NCI-H510A treated with DMSO at 0.1 percent for 48 hours (cell line): ENCODE data around the gene CGREF1.
"Not testable (repeated sequence)": the region's sequence is repeated elsewhere in the genome, so short reads cannot be mapped to it uniquely, and the experiment has no call there.

Source experiments
- DNase-seq: peaks from one replicate; lab custom pipeline; 2025; lab: John Stamatoyannopoulos, UW

Gene CGREF1

DNA sequence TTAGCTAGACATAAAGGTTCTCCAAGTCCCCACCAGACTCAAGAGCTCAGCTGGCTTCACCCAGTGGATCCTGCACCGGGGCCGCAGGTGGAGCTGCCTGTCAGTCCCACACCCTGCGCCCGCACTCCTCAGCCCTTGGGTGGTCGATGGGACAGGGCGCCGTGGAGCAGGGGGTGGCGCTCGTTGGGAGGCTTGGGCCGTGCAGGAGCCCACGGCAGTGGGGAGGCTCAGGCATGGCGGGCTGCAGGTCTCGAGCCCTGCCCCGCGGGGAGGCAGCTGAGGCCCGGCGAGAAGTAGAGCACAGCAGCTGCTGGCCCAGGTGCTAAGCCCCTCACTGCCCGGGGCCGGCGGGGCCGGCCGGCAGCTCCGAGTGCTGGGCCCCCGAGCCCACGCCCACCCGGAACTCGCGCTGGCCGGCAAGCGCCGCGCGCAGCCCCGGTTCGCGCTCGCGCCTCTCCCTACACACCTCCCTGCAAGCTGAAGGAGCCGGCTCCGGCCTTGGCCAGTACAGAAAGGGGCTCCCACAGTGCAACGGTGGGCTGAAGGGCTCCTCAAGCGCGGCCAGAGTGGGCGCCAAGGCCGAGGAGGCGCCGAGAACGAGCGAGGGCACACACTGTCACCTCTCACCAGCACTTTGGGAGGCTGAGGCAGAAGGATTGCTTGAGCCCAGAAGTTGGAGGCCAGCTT, 7.4 kb downstream of the CGREF1 start:
- DNase-seq = not testable (repeated sequence)

DNA sequence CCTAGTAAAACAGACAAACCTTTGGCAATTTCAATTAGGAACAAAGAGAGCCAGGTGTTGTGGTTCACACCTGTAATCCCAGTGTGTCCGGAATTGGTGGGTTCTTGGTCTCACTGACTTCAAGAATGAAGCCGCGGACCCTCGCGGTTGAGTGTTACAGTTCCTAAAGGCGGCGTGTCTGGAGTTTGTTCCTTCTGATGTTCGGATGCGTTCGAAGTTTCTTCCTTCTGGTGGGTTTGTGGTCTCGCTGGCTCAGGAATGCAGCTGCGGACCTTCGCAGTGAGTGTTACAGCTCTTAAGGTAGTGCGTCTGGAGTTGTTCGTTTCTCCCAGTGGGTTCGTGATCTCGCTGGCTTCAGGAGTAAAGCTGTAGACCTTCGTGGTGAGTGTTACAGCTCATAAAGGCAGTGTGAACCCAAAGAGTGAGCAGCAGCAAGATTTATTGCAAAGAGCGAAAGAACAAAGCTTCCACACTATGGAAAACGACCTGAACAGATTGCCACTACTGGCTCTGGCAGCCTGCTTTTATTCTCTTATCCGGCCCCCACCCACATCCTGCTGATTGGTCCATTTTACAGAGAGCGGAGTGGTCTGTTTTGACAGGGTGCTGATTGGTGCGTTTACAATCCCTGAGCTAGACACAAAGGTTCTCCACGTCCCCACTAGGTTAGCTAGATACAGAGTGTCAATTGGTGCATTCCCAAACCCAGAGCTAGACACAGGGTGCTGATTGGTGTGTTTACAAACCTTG, 8.2 kb downstream of the CGREF1 start:
- not testable (repeated sequence) for DNase-seq

DNA sequence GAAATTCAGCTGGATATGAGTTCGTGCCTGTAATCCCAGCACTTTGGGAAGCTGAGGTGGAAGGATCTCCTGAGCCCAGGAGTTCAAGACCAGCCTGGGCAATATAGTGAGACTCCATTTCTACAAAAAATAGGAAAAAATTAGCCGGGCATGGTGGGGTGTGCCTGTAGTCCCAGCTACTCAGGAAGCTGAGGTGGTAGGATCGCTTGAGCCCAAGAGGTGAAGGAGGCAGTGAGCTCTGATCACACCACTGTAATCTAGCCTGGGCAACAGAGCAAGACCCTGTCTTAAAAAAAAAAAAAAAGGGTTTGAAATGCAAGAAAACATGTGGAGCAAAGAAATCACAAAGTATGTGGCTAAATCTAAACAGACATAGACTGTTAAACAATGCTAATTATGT, 9.8 kb downstream of the CGREF1 start:
- no peak for DNase-seq

DNA sequence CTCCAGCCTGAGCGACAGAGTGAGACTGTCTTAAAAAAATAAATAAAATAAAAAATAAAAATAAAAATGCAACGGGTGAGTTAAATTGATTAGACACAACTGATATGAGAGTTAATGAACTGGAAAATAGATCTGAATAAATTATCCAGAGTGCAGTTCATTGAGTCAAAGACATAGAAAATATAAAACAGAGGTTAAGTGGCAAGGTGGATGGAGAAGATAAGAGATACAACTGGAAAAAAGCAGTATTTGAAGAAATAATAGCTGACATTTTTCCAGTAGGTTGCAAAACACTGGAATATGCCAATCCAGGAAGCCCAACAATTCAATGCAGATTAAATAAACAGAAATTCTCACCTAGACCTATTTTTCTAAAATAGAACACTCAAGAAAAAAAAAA, 10.7 kb downstream of the CGREF1 start:
- DNase-seq = no peak

DNA sequence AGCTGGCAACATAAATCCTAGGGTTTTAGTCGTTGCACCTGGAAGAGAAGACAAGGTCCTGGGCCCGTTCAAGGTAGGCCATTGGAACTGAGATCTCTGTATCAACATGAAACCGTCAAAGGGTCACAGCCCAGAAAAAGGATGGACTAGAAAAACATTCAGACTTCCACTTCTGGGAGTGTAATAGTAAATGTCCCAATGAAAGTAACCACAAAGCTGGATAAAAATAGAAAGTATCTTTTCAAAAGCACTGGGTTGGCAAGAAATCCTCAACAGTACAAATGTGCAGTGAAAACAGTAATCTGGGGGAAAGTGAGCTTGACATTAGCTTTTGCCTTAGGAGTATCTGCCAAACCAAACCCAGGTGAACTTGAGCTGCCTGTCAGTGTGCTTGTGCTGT, 12.9 kb downstream of the CGREF1 start:
- DNase-seq = no peak

DNA sequence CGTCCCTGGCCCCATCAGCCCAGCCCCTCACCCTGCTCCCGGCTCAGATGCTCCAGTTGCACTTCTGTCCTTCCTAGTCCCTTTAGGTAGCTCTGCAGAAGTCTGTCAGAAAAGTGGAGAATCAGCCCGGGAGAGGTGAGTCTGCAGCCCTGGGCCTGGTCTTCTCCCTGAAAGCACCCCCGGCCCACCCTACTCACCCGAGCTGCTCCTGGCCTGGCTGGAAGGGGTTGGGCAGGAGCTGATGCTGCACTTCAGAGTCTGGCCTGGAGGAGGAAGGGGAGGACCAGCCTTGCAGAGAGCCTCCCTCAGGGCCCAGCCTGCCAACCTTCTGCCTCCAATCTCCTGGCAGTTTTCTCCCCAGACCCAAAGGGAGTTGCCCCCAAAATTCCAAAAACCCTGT, 16.6 kb downstream of the CGREF1 start:
- no peak for DNase-seq

DNA sequence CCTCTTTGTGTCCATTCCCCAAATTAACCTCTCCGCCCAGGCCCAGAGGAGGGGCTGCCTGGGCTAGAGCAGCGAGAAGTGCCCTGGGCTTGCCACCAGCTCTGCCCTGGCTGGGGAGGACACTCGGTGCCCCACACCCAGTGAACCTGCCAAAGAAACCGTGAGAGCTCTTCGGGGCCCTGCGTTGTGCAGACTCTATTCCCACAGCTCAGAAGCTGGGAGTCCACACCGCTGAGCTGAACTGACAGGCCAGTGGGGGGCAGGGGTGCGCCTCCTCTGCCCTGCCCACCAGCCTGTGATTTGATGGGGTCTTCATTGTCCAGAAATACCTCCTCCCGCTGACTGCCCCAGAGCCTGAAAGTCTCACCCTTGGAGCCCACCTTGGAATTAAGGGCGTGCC, 18.9 kb downstream of the CGREF1 start:
- DNase-seq = no peak

DNA sequence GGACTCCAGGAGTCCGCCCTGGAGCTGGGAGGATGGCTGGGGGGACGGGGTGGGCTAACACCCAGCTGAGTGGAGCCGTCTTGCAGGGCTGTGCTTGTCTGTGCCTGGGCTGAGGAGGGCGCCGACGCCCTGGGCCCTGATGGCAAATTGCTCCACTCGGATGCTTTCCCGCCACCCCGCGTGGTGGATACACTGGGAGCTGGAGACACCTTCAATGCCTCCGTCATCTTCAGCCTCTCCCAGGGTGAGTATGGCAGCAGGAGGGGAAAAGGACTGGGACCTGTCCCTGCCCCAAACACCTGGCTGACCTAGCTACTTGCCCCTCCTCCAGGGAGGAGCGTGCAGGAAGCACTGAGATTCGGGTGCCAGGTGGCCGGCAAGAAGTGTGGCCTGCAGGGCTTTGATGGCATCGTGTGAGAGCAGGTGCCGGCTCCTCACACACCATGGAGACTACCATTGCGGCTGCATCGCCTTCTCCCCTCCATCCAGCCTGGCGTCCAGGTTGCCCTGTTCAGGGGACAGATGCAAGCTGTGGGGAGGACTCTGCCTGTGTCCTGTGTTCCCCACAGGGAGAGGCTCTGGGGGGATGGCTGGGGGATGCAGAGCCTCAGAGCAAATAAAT, 19.5 kb downstream of the CGREF1 start:
- DNase-seq = no peak

DNA sequence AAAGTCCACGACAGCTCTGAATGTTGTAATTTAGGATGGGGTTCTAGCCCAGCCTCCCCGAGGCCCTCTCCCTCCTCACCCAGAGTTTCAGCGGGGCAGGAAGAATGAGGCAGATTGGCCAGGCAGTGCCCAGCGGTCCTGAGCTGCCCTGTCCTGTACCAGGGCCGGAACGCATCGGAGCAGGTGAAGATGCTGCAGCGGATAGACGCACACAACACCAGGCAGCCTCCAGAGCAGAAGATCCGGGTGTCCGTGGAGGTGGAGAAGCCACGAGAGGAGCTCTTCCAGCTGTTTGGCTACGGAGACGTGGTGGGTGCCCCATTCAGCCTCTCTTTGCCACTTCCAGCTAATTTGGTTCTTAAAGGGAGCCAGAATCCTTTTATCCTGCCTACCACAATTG, 21.6 kb downstream of the CGREF1 start:
- DNase-seq = no peak

DNA sequence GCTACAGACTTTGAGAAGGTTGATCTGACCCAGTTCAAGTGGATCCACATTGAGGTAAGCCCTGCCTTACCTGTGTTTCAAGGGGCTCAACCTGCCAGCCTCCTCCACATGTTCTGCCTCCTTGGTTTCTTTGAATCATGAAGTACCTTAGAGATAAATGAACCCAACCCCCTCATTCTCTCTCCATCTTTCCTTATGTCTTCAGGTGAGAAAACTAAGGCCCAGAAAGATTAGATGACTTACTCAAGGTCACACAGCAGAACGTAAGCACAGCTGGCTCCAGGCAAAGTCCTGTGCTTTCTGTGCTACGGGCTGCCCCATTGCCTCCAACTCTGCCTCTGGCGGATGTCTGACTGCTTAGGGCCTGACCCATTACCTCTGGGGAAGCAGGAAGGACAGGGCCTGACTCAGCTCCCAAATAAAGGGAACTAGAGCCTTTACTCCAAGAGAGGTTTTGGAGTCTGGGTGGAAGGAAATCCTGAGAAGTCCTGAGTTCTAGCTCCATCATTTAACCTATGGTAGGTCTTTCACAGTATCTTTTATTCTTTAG, 22.1 kb downstream of the CGREF1 start:
- no peak for DNase-seq

DNA sequence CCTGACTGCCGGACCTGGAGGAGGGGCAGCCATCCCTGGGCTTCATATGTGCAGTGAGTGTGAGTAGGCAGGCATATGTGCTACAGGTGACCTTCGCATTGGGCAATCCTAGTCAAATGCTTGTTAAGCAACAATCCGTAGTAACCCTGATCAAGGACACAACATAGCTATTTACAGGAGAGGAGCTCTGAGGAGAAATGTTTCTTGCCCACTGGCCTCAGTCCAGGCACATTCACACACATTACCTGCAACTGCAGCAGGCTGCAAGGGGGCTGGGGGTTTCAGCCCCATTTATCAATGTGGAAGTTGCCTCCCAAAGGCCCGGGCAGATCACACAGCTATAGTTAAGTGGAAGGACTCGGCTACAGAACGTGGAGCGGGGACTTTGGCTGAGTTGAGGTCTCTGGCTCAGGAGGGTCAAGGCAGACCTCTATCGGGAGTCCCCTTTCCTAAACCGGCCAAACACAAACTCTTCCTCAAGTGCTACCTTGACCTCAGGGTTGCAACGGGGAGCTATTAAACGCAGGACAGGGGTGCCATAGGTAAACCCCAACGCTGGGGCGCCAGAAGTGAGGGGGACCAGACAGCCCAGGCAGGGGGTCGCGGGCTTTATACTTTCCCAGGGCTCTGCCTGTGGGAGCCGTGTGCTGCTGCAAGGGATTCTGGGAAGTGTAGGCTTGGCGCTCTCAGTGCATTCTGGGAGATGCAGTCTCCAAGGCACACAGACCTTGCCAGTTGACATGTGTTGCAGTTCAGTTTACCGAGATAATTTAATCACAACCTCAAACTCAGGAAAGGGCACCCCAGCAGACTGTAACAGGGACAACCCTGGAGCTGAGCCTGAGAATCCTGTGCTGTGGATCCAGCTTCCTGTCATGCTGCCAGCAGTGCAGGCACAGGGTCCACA, 22.9 kb downstream of the CGREF1 start:
- DNase-seq = no peak

DNA sequence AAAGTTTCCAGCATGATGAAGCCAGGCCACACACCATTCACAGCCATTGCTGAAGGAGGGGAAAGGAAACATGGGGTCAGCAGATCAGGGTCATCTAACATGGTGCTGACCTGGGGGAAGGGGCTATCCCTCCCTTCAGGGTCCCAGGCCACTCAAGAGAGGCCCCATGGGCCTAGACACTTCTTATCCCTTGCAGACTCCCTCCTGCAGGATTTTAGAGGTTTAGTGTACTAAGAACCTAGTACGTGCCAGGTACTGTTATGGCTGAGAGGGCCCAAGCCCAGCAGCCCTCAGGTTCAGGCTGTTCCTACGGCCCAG, 23.5 kb downstream of the CGREF1 start:
- no peak for DNase-seq

DNA sequence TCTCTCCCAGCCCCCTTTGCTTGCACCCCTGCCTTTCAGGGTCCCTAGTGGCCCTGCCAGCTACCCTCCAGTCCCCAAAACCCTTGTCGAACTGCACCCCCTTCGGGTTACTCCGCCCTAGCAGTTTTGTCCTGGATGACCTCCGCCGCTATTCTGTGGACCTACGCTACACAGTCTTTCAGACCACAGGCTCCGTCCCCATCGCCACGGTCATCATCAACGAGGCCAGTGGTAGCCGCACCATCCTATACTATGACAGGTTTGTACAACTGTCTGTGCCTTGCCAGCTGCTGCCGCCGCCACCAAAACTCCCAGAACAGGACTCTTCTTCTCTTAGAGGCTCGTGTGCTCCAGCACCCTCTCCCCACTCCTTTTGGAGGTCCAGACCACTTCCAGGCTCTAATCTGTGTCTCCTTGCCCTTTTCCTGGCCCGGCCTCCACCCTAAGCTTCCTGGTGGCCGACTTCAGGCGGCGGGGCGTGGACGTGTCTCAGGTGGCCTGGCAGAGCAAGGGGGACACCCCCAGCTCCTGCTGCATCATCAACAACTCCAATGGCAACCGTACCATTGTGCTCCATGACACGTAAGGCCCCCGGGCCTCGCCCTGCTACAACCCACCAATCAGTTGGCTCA, 24.5 kb downstream of the CGREF1 start:
- no peak for DNase-seq

DNA sequence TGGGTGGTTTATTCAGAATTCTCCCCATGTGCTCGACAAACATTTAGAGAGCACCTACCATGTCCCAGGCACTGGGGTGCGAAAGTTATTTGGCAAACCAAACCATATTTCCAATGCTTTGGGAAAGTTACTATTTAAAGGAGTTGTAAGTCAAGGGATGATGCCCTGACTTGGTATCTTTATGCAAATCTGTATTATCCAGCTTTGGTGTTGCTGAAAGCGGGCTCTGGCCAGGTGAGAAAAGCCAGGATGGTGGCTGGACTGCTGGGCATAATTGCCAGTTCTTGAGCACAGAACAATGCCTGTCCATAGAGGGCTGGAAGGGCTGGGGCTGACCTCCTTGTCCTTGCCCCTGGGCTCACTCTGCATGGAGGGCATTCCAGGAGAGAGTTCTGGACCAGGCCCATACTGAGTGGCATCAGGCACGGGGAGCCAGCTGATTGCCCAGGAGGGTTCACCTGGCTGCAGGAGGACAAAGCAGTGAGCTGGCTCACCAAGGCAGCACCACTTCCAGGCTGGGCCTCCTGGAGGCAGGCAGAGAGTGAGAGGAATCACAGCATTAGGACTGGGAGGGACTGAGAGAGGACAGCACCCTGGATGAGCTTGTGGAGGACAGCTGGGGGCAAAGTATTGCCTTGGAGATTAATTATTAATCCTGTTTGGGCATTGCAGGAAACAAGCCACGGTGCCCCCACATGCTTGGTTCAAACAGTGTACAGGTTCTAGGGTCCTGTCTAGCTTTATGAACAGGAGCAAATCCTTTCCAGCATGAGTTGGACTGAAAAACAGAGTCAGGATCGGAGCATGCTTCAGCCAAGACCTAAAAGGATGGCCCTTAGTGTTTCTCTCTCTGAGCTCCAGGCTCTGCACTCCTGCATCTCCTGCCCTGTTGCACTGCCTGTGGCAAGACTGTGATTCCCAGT, 25.2 kb downstream of the CGREF1 start:
- DNase-seq = no peak

DNA sequence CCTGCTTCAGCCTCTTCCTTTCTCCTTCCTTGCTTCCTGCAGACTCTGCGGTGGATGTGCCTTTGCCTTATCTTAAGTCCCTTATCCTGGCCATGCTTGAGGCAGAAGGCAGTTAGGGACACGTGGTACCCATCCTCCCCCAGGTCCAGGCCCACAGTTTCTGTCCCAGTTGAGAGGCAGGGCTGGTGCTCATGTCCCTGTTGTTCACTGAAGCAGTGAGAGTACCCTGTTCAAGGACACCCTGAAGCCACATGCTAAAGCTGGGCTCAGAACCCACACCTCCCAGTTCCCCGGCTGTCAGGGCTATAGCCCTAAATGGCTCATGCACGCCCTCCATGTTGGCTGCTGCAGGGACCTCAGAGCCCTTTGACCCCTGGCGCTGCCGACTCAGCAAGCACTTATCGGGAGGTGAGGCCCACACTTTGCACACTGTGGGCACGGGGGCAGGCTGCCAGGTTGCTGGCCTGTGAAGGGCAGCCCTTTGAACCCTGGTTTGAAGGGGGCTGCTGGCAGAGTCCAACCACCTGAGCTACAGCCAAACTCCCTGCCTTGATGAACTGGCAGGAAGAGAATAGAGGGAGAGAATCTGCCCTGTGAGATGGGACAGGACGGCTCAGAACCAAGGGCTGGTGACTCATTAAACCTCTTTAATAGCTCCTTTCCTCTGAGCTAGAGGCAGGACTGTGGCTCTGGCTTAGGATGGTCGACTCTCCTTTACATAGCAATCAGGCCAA, 26.1 kb downstream of the CGREF1 start:
- DNase-seq = no peak

DNA sequence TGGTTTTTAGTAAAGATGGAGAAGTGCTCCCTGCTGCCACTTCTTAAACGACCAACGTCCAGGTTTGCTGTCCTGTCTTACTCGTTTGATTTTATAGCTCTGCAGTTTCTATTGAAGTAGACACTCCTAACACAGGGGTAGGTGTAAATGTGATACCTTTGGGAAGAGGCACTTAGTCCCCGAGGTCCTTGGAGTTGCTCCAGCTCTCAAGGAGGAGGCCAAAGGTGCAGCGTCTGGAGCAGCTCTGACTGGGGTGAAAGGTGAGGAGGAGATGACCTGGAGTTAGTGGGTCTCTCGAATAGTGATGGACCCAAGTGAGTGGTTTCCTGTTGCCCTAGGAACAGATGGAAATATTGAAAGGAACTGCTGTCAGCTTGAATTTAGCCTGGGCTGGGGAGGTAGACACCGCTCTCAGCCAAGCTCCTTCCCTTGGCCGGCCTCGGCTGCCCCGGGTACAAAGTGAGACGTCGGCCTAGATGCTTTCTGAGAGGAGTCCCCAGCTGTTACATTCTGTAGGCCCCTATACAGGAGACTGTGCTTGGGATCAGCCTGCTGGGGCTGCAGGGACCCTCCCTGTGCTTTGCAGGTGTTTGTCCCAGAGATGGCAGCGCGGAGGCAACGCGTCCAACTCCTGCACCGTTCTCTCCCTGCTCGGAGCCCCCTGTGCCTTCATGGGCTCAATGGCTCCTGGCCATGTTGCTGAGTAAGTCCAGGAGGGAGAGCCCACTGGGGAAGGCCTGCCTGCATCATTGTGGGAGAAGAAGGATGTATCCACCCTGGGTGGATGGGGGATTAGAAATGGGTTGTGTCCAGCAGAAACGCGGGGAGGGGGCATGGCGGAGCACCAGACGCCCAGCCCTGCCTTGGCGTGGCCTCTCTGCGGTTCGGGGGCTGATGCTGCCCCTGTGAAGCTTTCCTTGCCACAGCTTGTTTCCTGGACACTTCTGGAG, 26.9 kb downstream of the CGREF1 start:
- no peak for DNase-seq

DNA sequence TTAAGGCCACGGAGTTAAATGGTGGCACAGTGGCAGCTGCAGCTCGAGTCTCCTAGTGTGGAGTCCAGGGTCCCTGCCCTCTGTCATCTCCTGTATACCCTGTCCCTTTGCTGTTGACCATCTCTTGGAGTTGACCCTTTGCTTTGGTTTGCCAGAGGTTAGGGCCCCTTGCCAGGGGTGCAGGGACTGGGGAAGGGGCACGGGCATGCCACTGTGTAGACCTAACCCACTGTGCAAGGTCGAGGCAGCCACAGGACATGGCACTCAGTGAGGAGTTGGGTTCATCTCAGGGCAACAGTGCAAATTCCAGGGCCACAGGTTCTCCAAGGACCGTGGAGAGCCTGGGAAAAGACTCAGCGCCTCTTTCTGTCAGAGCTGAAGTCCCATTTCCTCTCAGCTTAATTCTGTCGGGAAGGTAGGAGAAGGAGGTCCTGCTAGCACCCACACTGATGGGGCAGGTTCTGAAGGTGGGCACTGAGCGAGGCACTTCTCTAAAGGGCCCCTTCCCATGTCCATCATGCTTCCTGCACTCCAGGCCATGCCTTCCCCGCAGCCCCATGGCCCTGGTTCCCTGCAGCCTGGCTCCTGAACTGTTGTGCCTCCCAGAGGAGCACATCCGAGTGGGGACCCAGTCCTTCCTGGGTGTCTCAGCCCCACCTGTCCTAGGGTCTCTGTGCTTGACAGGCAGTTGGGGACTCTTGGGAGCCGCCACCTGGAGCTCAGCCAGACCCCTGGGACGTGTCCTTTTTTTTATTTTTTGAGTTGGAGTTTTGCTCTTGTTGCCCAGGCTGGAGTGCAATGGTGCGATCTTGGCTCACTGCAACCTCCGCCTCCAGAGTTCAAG, 29.6 kb downstream of the CGREF1 start:
- DNase-seq = no peak

DNA sequence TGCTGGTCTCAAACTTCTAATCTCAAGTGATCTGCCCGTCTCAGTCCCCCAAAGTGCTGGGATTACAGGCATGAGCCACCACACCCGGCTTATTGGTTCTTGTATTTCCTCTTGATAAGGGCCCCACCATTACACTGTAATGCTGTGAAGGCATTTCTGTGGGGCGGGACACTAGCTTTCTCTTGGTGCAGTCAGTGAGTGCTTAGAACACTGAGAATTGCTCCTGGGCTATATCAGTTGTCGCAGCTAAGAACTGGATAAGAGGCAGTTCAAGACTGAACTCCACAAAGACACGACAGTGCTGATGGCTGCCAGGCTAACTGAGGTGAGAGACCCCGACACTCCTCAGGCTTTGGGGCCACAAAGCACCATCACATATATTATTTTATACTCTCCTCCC, 30.3 kb downstream of the CGREF1 start:
- DNase-seq = no peak
